DMS114 treated with DMSO at 0.1 percent for 48 hours (cell line): ENCODE measurements around the gene CTU2.

Experiments used
- DNase-seq: peaks from one replicate; lab custom pipeline; 2025; ENCODE audit not compliant: unreplicated experiment; lab: John Stamatoyannopoulos, UW

The CTU2 gene

GRCh38 chr16:88726981-88727380, 20.7 kb downstream of the CTU2 start:
- no peak for DNase-seq

GRCh38 chr16:88727871-88728270, 21.6 kb downstream of the CTU2 start:
- no peak for DNase-seq

GRCh38 chr16:88730632-88731607, 24.6 kb downstream of the CTU2 start:
- no peak for DNase-seq

- no peak for DNase-seq
Measured at GRCh38 chr16:88731699-88732098, 25.4 kb downstream of the CTU2 start.

GRCh38 chr16:88732172-88732960, 26.1 kb downstream of the CTU2 start:
- no peak for DNase-seq

GRCh38 chr16:88732961-88733294, 26.6 kb downstream of the CTU2 start:
- no peak for DNase-seq

GRCh38 chr16:88733630-88734360, 27.5 kb downstream of the CTU2 start:
- DNase-seq: no peak

GRCh38 chr16:88734361-88734728, 28.0 kb downstream of the CTU2 start:
- DNase-seq: no peak

GRCh38 chr16:88735121-88735520, 28.8 kb downstream of the CTU2 start:
- DNase-seq: no peak

GRCh38 chr16:88735616-88736015, 29.3 kb downstream of the CTU2 start:
- DNase-seq: no peak

- DNase-seq: no peak
Measured at GRCh38 chr16:88736088-88736487, 29.8 kb downstream of the CTU2 start.

- no peak for DNase-seq
Measured at GRCh38 chr16:88736496-88736895, 30.2 kb downstream of the CTU2 start.

GRCh38 chr16:88737298-88738150, 31.2 kb downstream of the CTU2 start:
- DNase-seq: peak; percentile 29

- no peak for DNase-seq
Measured at GRCh38 chr16:88738151-88739084, 32.1 kb downstream of the CTU2 start.

GRCh38 chr16:88739139-88739976, 33.1 kb downstream of the CTU2 start:
- no peak for DNase-seq

- no peak for DNase-seq
Measured at GRCh38 chr16:88739977-88740726, 33.8 kb downstream of the CTU2 start.

- DNase-seq: no peak
Measured at GRCh38 chr16:88740727-88741055, 34.4 kb downstream of the CTU2 start.

- no peak for DNase-seq
Measured at GRCh38 chr16:88741368-88741767, 35.1 kb downstream of the CTU2 start.
